ENCODE results near the gene MAP1B.
"Not testable (repeated sequence)": the region's sequence is repeated elsewhere in the genome, so short reads cannot be mapped to it uniquely, and the experiment has no call there.

MAP1B gene

DNA sequence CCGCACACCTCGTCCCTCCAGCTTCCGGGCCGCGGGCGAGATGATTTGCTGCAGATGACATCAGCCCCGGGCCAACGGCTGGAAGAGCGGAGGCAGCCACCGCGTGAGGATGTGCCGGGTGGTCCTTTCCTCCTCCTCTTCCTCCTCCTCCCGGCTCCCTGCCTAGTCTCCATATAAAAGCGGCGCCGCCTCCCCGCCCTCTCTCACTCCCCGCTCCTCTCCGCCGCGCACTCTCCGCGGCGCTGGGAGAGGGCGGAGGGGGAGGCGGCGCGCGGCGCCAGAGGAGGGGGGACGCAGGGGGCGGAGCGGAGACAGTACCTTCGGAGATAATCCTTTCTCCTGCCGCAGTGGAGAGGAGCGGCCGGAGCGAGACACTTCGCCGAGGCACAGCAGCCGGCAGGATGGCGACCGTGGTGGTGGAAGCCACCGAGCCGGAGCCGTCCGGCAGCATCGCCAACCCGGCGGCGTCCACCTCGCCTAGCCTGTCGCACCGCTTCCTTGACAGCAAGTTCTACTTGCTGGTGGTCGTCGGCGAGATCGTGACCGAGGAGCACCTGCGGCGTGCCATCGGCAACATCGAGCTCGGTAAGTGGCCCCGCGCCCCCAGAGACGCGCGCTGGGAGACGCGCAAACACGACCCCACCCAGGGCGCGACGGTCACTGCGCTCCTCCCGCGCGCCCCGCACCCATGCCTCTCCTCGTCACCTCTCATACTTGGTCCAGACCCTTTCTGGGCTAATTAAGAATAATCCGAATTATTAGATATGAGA is at the start of gene MAP1B:
Gene MAP1B (plus strand): TSS at position 345 of the 770 bp plus-strand sequence. CDS start 57 bp downstream, at position 402.
- DNase-seq = peak; percentile 48

DNA sequence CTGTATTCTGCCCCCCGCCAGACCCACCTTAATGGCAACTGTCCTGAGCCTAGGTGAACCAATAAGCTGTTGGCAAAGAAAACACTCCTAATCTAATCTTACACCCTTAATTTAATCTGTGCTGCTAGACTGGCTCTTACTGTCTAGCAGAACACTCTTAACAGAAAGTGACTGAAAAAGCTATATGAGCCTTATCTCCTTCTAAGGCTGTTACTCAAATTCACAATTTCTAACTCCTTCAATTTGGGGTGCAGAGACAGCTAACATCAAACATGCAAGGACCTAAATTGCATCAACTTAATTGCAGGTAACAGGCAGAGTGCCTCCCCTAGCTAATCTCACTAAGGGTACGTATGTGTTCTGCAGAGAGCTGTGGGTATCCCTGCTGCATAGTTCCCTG is 49.5 kb upstream of the MAP1B start:
- no peak for DNase-seq

DNA sequence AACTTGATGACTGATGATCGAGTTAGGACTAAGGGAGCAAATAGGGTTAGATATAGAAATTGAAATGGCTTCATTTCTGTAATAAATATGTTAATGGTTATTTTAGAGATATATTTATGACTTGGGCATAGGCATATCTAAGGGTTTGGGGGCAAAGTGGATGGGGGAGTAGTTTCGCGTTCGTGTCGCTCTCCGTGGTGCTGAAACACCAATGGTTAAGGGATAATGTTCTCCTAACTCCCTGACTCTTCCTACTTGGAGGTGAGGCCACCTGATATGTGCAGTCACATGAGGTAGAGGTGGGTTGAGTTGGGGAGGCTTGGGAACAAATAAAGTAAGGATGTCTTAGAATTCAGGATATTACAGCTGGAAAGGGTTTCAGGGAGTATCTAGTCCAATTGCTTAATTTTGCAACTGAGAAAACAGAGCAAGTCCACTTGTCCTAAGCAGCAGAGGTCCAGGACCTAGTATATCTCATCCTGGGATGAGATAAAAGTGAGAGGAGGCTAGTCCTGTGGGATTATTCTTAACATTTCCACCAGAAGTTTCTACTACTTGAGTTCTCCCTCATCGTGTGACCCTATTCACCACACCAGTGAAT is 44.0 kb upstream of the MAP1B start:
- DNase-seq = peak; percentile 7

DNA sequence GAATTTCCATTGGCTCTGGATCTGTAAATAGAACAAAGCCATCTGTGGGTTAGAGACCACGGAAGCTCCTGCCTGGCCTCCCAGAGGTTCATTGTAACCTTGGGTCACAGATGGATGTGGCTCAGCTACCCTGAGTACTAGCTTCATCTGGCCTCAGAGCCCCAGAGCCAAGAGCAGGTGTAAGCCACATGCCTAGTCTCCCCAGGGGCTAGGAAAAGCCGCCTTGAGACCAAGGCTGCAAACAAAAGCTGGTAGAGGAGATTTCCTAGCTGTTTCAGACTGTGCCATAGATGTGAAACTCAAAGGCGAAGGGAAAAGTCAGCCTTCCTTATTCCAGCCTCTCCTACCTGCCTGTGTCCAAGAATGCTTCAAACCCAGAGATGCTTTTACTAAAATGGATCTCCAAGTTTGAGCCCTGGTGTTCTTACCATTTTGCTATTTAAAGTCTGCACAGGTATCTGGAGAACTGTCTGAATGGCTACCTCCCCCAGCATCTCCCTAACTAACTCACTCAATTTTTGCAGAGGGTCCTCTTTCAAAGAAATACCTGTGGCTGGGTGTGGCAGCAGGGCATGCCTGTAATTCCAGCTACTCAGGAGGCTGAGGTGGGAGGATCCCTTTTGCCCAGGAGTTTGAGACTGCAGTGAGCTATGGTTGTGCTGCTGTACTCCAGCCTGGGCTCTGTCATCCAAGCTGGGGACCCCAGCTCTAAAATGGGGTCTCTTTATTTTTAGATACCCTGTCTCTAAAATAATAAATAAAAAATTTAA is 42.3 kb upstream of the MAP1B start:
- DNase-seq = no peak

DNA sequence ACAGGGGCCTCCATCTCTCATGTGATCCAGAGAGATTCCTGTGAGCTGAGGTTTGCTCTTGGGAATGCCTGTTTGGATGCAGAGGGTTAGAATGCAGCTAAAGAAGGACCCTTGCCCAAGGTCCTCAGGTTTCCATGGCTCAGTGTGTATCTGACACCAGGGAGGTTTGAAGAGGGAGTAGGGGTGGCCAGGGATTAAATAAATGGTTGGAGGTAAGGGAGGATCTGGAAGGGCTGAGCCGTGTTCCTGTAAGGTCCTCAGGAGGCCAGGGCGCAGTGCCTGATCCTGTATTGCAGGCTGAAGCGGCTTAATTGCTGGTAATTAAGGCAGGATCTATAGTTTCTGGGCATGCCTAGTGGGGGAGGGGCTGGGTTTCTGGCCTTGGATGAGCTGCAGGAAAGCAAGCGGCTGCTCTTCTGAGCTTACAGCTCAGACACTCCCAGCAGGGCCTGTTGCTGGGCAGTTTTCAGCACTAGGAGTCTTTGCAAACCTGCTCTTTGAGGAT is 41.5 kb upstream of the MAP1B start:
- no peak for DNase-seq

DNA sequence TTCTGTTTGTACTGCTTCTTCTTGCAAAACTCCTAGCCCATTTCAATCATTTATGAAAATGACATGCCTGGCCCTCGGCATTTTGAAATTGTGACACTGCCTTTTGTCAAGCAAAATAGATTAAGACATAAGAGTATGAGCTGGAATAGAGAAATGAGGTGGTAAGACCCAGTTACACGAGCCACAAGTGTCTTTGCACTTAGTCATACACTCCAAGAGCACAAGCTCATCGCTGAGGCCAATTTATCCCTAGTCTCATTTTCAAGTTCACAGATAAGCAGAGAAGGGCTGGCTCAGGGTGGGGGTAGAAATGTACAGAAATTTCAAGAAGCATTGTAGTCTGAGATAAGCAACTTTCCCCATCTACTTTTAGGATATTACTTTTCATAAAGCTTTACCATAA is 40.6 kb upstream of the MAP1B start:
- peak; percentile 5 for DNase-seq

DNA sequence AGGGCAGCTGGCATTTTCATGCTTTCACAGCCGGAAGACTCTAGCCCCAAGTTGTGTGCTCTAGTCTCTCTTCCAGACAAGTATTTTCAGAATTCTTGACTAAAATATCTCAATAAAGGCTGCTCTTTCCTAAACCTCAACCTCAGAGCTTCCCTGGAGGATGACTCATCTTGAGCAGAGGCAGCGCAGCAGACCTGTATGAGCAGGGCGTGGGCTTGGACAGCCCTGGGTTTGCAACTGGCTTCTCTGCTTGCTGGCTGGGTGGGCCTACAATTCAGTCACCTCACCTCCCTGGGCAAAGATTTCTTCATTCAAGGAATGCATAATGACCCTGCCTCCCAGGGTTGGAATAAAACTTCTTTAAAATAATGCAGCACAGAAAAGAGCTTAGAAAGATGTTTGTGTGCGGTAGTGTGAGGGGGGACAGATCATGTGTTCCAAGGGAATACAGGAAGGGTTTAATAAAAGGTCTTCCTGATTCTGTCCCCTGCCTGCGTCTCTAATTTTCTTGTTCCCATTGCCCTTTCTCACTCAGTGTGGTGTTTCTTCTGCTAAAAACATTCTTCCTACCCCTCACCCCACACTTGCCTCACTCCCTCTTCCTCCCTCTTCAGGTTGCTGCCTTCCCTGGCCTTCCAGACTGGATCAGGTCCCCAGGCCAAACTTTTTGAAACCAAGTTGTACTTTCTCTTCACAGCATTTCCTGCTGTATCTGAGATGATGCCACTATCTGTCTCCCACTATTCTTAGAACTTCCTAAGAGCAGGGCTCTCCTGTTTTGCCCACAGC is 39.4 kb upstream of the MAP1B start:
- DNase-seq = peak; percentile 21

DNA sequence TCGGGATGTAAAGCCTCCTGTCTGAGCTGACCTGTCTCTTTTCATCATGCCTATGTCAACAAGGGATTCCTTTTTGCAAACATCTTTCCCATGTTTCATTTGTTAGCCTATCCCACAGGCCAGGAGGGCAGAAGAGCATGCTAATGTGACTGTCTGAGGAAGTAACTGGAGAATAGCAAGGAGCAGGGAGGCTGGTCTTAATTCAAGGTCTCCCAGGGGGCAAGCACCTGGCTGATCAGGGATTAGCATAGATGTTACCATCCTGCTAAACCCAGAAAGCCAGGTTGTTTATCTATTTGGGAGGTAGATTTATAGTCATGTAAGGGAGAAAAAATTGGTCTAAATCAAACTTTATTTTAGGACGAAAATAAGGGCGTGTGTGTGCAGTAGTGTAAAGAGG is 36.7 kb upstream of the MAP1B start:
- no peak for DNase-seq

DNA sequence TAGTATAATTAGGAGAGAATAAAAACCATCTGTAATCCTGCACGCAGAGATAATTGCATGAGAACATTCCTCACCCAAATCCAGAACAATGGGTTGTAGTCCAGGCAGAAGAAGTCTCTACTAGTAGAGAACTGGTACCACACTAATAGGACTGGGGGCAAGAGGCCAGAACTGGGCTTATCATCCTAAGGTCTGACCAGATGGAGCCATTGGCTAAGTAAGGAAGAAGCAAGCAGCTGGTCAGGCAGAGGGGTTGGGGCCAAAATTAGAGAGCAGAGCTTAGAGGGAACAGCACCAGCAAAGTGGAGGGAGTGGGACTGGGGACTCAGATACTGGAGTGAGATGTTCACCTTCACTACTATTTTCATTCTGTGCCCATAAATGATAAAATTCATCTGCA is 35.4 kb upstream of the MAP1B start:
- no peak for DNase-seq

DNA sequence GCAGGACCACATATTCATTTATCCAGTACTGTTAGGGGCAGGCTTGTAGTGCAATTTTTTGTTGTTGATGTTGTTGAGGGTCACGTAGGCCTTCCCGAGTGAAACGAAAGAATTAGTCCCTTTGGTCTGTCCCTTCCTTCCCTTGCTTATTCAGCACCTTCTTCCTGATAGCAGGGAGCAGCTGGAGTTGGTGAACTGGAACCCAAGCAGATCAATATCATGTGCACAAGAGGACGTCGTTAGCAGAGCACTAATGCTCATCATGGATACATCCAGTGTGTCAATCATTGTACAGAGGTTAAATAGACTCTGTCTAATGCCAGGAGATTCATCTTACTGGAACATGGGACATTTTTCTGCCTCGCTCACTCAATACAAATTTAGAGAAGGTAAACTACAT is 33.0 kb upstream of the MAP1B start:
- DNase-seq = no peak

DNA sequence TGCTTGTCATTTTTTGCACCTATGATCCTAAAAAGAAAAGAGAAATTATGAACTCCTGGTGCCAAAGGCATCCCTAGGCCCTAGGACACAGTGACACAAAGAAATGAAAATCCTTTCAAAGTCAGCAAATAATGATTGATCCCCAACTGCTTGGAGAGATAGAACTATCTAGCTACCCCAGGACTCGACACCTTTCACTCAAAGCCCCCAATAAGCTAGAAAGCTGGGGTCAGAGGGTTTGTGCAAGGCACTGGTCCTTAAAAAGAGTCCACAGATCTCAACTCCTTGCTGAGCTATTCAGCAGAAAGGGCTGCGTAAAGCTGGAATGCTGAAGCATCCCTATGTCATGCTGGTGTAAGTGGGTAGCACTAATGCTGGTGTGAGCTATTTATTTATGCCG is 31.8 kb upstream of the MAP1B start:
- DNase-seq = no peak

DNA sequence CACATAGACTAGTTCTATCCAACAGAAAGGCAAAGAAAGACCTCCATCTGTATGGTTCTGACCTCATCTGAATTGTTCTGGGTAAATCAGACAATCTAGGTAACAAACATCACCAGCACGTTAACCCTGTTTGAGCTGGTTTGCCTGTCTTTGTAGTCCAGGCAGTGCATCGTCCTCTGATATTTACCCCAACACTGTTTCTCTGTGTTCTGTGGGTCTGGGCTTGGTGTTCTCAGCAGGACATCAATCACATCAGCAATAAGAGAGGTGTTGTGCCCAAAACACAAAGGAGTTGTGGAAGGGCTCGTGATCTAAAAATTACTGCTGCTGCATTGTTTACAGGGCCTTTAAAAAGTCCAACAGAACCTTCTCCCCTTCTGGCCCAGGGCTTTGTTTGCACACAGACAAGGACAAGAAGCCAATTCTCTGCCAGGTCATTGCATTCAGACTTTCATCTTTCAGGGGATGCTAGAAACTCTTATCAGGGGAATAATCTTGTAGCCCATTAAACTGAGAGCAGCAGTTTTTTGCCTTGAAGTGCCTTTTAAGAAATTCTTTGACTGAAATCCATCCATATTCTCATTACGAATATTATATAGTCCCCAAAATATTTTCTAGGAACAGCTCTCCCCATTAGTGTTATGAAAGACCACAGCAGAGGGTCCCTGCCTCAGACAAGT is 30.5 kb upstream of the MAP1B start:
- no peak for DNase-seq

DNA sequence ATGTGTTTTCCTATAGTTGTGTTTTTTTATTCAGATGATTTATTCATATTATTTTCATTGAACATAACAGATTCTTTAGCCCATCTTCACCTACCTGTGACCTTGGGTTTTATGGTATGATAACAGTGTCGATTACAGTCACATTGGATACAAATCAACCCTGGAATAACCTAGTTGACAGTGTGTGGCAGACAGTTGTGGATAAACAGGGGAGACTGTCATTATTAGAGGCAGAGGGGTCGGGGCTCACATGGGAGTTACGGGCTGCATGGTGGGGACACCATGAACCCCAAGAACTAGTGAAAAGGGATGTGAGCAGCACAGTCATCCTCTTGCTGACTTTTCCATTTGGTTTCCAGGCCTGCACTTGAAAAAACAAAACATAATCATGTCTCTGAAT is 29.9 kb upstream of the MAP1B start:
- DNase-seq = no peak

DNA sequence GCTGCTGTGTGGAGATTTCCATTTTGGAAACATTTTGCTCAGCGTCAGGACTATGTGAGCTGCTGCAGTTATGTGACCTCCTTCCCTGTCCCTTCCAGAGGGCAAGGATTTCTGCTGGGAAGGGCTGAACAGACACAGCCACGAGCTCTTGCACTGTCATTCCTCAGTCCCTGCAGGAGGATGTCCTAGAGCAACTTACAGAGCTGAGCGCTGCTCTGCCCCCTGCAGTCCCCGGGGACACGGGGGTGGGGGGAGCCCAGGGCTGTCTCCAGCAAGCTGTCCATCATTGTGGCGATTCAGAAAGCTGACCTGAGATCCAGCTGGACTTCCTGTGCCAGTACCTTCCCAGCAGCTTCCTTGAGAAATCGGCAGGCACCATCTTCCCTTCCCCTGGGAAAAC is 28.0 kb upstream of the MAP1B start:
- DNase-seq = no peak

DNA sequence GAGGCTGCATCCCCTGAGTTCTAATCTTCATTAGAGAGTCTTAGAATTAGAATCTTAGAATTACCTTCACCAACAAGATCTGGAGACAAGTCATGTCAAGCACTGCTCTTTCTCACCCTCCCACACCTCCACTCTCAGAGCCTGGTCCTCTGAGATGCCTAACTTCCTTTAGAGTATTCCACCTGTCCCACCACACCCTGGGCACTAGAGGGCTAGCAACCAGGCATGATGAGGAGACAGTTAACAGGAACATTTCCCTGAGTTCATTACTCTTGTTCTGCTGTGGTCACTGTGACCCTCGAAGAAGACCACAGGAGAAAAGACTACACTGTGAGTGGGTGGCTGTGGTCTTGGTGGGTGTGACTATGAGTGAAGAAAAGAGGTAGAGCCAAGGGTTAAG is 25.2 kb upstream of the MAP1B start:
- no peak for DNase-seq

DNA sequence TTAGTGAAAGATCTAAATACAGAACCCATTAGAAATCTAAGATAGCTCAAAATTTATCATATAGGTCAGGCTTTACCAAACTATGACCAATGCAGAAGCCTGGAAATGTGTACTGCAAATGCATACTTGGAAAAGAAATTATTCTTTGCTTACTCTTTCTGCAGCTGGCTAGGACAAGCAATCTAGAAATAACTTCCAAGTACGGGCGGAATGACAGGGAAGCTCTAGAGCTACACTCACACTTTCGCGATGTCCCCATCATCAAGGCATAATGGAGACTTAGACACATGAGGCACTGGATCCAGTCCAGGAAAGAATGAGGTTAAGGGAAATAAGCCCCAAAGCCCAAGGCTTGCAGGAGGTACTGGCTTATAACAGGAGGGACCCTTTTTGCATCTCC is 22.4 kb upstream of the MAP1B start:
- no peak for DNase-seq

DNA sequence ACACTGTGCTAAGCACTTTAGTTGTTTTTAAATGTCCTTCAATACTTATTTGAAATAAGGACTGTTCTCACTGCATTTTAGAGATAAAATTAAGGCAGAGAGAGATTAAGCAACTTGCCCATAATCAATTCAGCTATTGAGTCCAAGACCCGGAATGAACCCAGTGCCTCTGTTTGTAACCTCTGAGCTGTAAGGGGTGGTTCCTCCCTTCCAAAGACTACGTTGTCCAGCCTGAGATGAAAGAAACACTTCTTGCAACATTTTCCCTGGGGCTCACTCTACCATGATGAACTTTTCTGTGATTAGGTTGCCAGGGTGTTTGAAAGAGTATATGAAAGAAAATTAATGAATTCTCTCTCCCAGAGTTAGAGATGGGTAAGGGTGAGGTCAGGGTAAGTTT is 22.0 kb upstream of the MAP1B start:
- no peak for DNase-seq

DNA sequence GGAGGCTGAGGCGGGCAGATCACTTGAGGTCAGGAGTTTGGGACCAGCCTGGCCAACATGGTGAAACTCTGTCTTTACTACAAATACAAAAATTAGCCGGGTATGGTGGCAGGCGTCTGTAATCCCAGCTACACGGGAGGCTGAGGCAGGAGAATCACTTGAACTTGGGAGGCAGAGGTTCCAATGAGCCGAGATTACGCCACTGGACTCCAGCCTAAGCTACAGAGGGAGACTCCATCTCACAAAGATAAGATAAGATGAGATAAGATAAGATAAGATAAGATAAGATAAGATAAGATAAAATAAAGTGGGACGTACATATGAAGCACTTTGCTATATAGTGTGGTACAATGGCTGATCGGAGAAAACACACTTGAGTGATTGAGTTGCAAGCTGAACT is 17.6 kb upstream of the MAP1B start:
- DNase-seq = not testable (repeated sequence)

DNA sequence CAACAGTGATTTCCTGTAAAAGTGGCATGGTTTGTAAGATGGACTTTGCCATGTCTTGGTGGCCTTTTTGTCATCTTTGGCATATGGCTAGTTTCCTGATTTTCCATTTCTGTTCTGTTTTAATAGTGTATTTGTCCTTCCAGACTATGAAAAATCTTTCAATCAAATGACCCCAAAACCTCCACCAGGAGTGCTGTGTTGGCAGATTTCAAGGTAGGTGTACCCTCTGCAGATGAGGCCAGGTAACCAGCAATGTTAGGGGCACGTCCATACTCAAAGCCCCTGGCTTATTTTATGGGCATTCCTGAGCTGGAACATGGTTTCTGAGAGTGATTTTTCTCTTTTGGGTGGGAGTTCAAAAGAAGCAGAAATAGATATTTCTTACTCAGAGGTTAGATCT is 15.2 kb upstream of the MAP1B start:
- no peak for DNase-seq

DNA sequence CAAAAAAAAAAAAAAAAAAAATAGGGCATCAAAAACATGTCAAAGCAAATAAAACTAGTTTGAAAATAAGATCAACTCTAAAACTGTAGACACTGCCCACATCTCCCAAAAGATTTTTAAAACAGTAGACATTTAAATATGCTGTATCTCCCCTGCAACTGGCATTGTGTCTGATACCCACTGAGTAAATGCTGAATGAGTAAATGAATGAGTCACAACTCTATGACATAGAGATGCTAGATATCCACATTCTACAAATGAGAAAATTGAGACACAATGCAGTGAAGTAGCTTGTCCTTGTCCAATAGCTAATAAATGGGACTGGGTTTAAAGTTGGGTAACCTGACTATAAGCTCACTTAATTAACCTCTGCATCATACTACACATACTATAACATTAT is 14.1 kb upstream of the MAP1B start:
- DNase-seq = no peak

DNA sequence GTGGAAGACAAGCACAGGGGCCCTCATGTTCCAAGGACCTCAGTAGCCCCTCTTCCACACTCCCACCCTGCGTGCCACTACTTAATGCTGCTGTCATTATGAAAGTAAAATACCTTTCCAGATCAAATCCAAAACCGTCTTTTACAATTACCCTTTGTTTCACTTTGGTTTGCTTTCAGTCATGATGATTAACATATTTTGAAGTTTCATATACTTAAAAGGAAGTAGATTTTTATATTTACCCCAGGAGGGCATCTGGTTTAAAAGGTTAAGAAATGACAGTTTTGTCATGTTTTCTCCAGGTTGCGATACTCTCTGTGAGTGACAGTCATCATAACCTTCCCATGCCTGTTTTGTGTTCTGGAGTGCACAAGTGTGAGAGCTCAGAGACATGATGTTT is 13.5 kb upstream of the MAP1B start:
- DNase-seq = no peak

DNA sequence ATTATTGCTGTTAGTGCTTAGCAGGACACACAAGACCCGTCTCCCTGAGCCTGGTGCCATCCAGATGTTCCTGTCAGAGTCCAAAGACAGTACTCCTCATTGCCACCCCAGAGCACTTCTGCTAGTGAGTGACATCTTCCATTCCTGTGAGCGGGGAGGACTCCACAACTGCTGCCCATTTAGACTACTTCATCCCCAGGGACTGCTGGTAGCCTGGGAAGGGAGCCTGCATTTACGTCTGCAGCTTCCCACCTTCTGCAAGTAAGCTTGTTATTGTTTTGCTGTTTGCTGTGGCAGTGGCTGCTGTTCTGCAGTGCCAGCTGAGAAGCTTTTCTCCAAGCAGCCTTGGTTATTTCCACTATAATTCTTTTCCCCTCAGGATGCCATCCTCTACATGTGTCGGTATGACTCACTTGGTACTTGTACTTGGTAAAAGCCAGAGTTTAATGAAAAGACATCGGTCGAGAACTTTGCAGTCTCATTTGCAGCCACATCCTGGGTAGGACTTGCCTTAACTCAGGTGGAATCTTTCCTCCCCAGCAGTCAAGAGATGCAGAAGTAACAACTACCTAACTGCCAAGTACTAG is 10.6 kb upstream of the MAP1B start:
- DNase-seq = no peak
